Right lobe of liver (tissue), 6 donors: ENCODE data around the gene SPATC1L. TPM values are rescaled to one million over a fixed set of nuclear protein-coding genes. Genes with fewer than 3 reads are reported as not detected.
A peak's percentile ranks its signal among the peaks of the same experiment; 100 is the strongest.

Source experiments
- ATAC-seq, 4 donors: fragments of 200-7000 bp; cut with Tn5 transposase; one replicate each; pipeline ENCODE4 v1.9.1; 2020; ENCODE audit warnings: mild to moderate bottlenecking in 4 of 4, moderate library complexity in 4 of 4
- DNase-seq, 3 donors: peaks; one replicate each; pipeline ENCODE4 v3.0.0-alpha.2; 2020
- H3K27ac ChIP-seq, 3 donors: fragments of 200-600 bp; one replicate each; pipeline ENCODE4 v1.8.0; 2022
- H3K27me3 ChIP-seq, 2 donors: fragments of 200-600 bp; one replicate each; pipeline ENCODE4 v1.8.0; 2022
- H3K36me3 ChIP-seq, 4 donors: fragments of 200-600 bp; sonication (generic) in 1 of 4; one replicate each; pipeline versions ENCODE4 v1.5.1 to v1.8.0; 2017 to 2022; ENCODE audit warnings: control low read depth in 1 of 4
- H3K4me1 ChIP-seq, 4 donors: fragments of 200-600 bp; sonication (generic) in 1 of 4; one replicate each; pipeline versions ENCODE4 v1.5.1 to v1.8.0; 2017 to 2022; ENCODE audit warnings: control low read depth in 1 of 4
- H3K4me3 ChIP-seq, 3 donors: fragments of 200-600 bp; one replicate each; pipeline ENCODE4 v1.8.0; 2022
- H3K9me3 ChIP-seq, 4 donors: fragments of 200-600 bp; sonication (generic) in 1 of 4; one replicate each; pipeline versions ENCODE4 v1.5.1 to v1.8.0; 2017 to 2022; ENCODE audit warnings: control low read depth in 1 of 4
- CTCF ChIP-seq, 4 donors: fragments of 200-600 bp in 3 of 4; fragments of 450-650 bp in 1 of 4; IDR thresholded peaks; one replicate each; pipeline versions ENCODE4 v1.5.1 to v1.8.0; 2016 to 2022; ENCODE audit warnings: antibody characterized with exemption in 4 of 4, mild to moderate bottlenecking in 2 of 4
- POLR2A ChIP-seq: fragments of 450-650 bp; IDR thresholded peaks from one replicate; pipeline ENCODE4 v1.6.1; 2017; ENCODE audit warnings: antibody characterized with exemption, mild to moderate bottlenecking
- WGBS: methylation state at CpG from one replicate; pipeline ENCODE4 v1.1.6; 2018; ENCODE audit warnings: low coverage, low lambda C conversion rate; ENCODE audit not compliant: insufficient coverage; ENCODE audit errors: missing lambda C conversion rate; 5-methylcytosine and 5-hydroxymethylcytosine counted together
- intact Hi-C, 2 donors: fragments of 100-400 bp; cut with DNase I; formaldehyde crosslinking; loops; one replicate each; pipeline versions ENCODE4 v1.11.2 to v1.14.1; 2022
- total RNA-seq, 6 experiments: library from RNA; depleted of rRNA in 2 of 6; stranded (reverse); fragments of >200 nt in 2 of 6; fragmentation: NEBNext Ultra II Directional in 3 of 6; extraction: Animal tissue kit (Norgen Biotek cat#: 25700) in 3 of 6; gene quantifications; one replicate each; pipeline versions ENCODE4 v1.1.0 to v1.2.4, GENCODE V29; 2016 to 2023
- donor health status: DM: no; HTN: yes; CAD: no.
- donor health status: DM: no; HTN: no; CAD: no.
- donor health status: DM: no; HTN: no; CAD: no.
- donor health status: DM: no; HTN: yes; CAD: no.
- donor health status: DM: no; HTN: yes; CAD: no.

SPATC1L gene
- total RNA-seq, 6 experiments from 2014 or later: 0.31 to 1.7 (median 0.51) TPM; not detected in 2

- intact Hi-C loops: no loop called here
- no peaks in the 10 kb centered on the region for H3K27me3 ChIP-seq
- ATAC-seq (no peak), DNase-seq (peak; percentile 10 to 55 (median 45))
- no peak for TF ChIP-seq POLR2A
- no peak for TF ChIP-seq CTCF (IDR thresholded peaks at IDR 0.05)
- WGBS: 90% methylated on average over 8 of the region's 17 CpGs
- no peaks in the 10 kb centered on the region for H3K4me1 ChIP-seq
- H3K36me3 ChIP-seq: no peaks in the 10 kb centered on the region
- H3K9me3 ChIP-seq: no peaks in the 10 kb centered on the region
- no peak overlapping the region for H3K4me3 ChIP-seq
- no peak overlapping the region for H3K27ac ChIP-seq
These were observed 68.6 kb downstream of the SPATC1L start for GRCh38 chr21:46115441-46116188.

- H3K36me3 ChIP-seq: no peaks in the 10 kb centered on the region
- DNase-seq (peak in 2 of 3 donors; percentile 48 to 58), ATAC-seq (no peak)
- no peaks in the 10 kb centered on the region for H3K9me3 ChIP-seq
- H3K4me3 ChIP-seq: no peak overlapping the region
- no peaks in the 10 kb centered on the region for H3K27me3 ChIP-seq
- TF ChIP-seq CTCF (IDR thresholded peaks at IDR 0.05) (no peak), POLR2A (no peak)
- WGBS: 75% methylated on average over 2 of the region's 4 CpGs
- no peaks in the 10 kb centered on the region for H3K4me1 ChIP-seq
- intact Hi-C loops: no loop called here
- H3K27ac ChIP-seq: no peak overlapping the region
These were observed 69.3 kb downstream of the SPATC1L start for GRCh38 chr21:46114963-46115362.

GRCh38 chr21:46113497-46114176, 70.6 kb downstream of the SPATC1L start:
- H3K4me3 ChIP-seq: no peak overlapping the region
- WGBS: 84% methylated on average over 11 of the region's 16 CpGs
- TF ChIP-seq CTCF (IDR thresholded peaks at IDR 0.05) (no peak), POLR2A (no peak)
- H3K27ac ChIP-seq: no peak overlapping the region
- H3K27me3 ChIP-seq: no peaks in the 10 kb centered on the region
- H3K36me3 ChIP-seq: no peaks in the 10 kb centered on the region
- intact Hi-C loops: no loop called here
- no peaks in the 10 kb centered on the region for H3K9me3 ChIP-seq
- H3K4me1 ChIP-seq: no peaks in the 10 kb centered on the region
- DNase-seq: peak in 1 of 3 donors; percentile 29
- ATAC-seq: no peak

- no peaks in the 10 kb centered on the region for H3K27me3 ChIP-seq
- H3K27ac ChIP-seq: no peak overlapping the region
- no peaks in the 10 kb centered on the region for H3K9me3 ChIP-seq
- no peak overlapping the region for H3K4me3 ChIP-seq
- H3K4me1 ChIP-seq: no peaks in the 10 kb centered on the region
- intact Hi-C loops: no loop called here
- TF ChIP-seq CTCF (IDR thresholded peaks at IDR 0.05) (no peak), POLR2A (no peak)
- peak; percentile 11 to 52 (median 42) for DNase-seq
- WGBS: no CpG with 5 or more reads among the region's 20 CpGs
- ATAC-seq: peak in 1 of 4 donors; percentile 0
- no peaks in the 10 kb centered on the region for H3K36me3 ChIP-seq
These were observed 71.5 kb downstream of the SPATC1L start for GRCh38 chr21:46112725-46113215.
